Thymus (tissue), 2 donors: Measurements from ENCODE around the gene TLCD3B. TPM values are rescaled to one million over a fixed set of nuclear protein-coding genes. Genes with fewer than 3 reads are reported as not detected.

Experiments
- polyA plus RNA-seq: library from polyadenylated mRNA; stranded (reverse); fragments of 200-250 nt; gene quantifications from one replicate; pipeline ENCODE4 v1.2.3, GENCODE V29; 2013
- total RNA-seq: library from RNA; stranded (reverse); fragments of 120-200 nt; gene quantifications from one replicate; pipeline ENCODE4 v1.2.4, GENCODE V29; 2013
- donor health status: healthy.

The TLCD3B gene
- total and polyA plus RNA-seq, 2 donors: 0.24 to 0.68 TPM

Other genes starting within 250 kb of the TLCD3B start
- 105 TPM for gene KIF22, start 240.5 kb downstream of the TLCD3B start, total RNA-seq
- 82.5 TPM for gene KIF22, start 240.5 kb downstream of the TLCD3B start, polyA plus RNA-seq
- gene MAZ, start 224.7 kb downstream of the TLCD3B start, total RNA-seq: 192 TPM
- gene MAZ, start 224.7 kb downstream of the TLCD3B start, polyA plus RNA-seq: 178 TPM
- 0.85 TPM for gene PRRT2, start 219.1 kb downstream of the TLCD3B start, total RNA-seq
- gene PRRT2, start 219.1 kb downstream of the TLCD3B start, polyA plus RNA-seq: 1.0 TPM
- 44.4 TPM for gene PAGR1, start 215.1 kb downstream of the TLCD3B start, total RNA-seq
- 36.0 TPM for gene PAGR1, start 215.1 kb downstream of the TLCD3B start, polyA plus RNA-seq
- 49.0 TPM for gene MVP, start 210.8 kb downstream of the TLCD3B start, total RNA-seq
- gene MVP, start 210.8 kb downstream of the TLCD3B start, polyA plus RNA-seq: 165 TPM
- 44.1 TPM for gene CDIPT, start 168.0 kb downstream of the TLCD3B start, total RNA-seq
- gene CDIPT, start 168.0 kb downstream of the TLCD3B start, polyA plus RNA-seq: 73.3 TPM
- 0.66 TPM for gene SEZ6L2, start 131.7 kb downstream of the TLCD3B start, total RNA-seq
- gene SEZ6L2, start 131.7 kb downstream of the TLCD3B start, polyA plus RNA-seq: 0.98 TPM
- gene ASPHD1, start 130.8 kb downstream of the TLCD3B start, total RNA-seq: 0.09 TPM
- 0.46 TPM for gene ASPHD1, start 130.8 kb downstream of the TLCD3B start, polyA plus RNA-seq
- 4.4 TPM for gene KCTD13, start 105.0 kb downstream of the TLCD3B start, total RNA-seq
- 16.9 TPM for gene KCTD13, start 105.0 kb downstream of the TLCD3B start, polyA plus RNA-seq
- gene TMEM219, start 69.2 kb downstream of the TLCD3B start, total RNA-seq: 61.4 TPM
- 155 TPM for gene TMEM219, start 69.2 kb downstream of the TLCD3B start, polyA plus RNA-seq
- gene TAOK2, start 57.4 kb downstream of the TLCD3B start, total RNA-seq: 18.5 TPM
- gene TAOK2, start 57.4 kb downstream of the TLCD3B start, polyA plus RNA-seq: 28.7 TPM
- 19.9 TPM for gene HIRIP3, start 35.7 kb downstream of the TLCD3B start, total RNA-seq
- gene HIRIP3, start 35.7 kb downstream of the TLCD3B start, polyA plus RNA-seq: 14.8 TPM
- gene INO80E, start 35.0 kb downstream of the TLCD3B start, total RNA-seq: 48.1 TPM
- gene INO80E, start 35.0 kb downstream of the TLCD3B start, polyA plus RNA-seq: 84.5 TPM
- gene DOC2A, start 20.2 kb downstream of the TLCD3B start, total RNA-seq: 0.24 TPM
- 1.3 TPM for gene DOC2A, start 20.2 kb downstream of the TLCD3B start, polyA plus RNA-seq
- not detected for gene C16orf92, start 8.1 kb downstream of the TLCD3B start, total RNA-seq
- not detected for gene C16orf92, start 8.1 kb downstream of the TLCD3B start, polyA plus RNA-seq
- gene ALDOA, start 34.5 kb upstream of the TLCD3B start, total RNA-seq: 523 TPM
- 451 TPM for gene ALDOA, start 34.5 kb upstream of the TLCD3B start, polyA plus RNA-seq
- gene PPP4C, start 44.7 kb upstream of the TLCD3B start, total RNA-seq: 87.3 TPM
- gene PPP4C, start 44.7 kb upstream of the TLCD3B start, polyA plus RNA-seq: 106 TPM
- 0.52 TPM for gene TBX6, start 60.7 kb upstream of the TLCD3B start, total RNA-seq
- gene TBX6, start 60.7 kb upstream of the TLCD3B start, polyA plus RNA-seq: 2.6 TPM
- gene YPEL3, start 64.9 kb upstream of the TLCD3B start, total RNA-seq: 32.6 TPM
- gene YPEL3, start 64.9 kb upstream of the TLCD3B start, polyA plus RNA-seq: 231 TPM
- gene GDPD3, start 82.3 kb upstream of the TLCD3B start, total RNA-seq: 1.3 TPM
- gene GDPD3, start 82.3 kb upstream of the TLCD3B start, polyA plus RNA-seq: 24.2 TPM
- gene MAPK3, start 91.9 kb upstream of the TLCD3B start, total RNA-seq: 14.9 TPM
- 43.9 TPM for gene MAPK3, start 91.9 kb upstream of the TLCD3B start, polyA plus RNA-seq
- 312 TPM for gene CORO1A, start 152.3 kb upstream of the TLCD3B start, total RNA-seq
- gene CORO1A, start 152.3 kb upstream of the TLCD3B start, polyA plus RNA-seq: 554 TPM
- gene BOLA2B, start 162.4 kb upstream of the TLCD3B start, total RNA-seq: 161 TPM
- 131 TPM for gene BOLA2B, start 162.4 kb upstream of the TLCD3B start, polyA plus RNA-seq
- 32.6 TPM for gene SLX1A, start 162.6 kb upstream of the TLCD3B start, total RNA-seq
- 48.8 TPM for gene SLX1A, start 162.6 kb upstream of the TLCD3B start, polyA plus RNA-seq
- 10.6 TPM for gene SULT1A3, start 168.0 kb upstream of the TLCD3B start, total RNA-seq
- 122 TPM for gene SULT1A3, start 168.0 kb upstream of the TLCD3B start, polyA plus RNA-seq
- gene NPIPB13, start 217.2 kb upstream of the TLCD3B start, total RNA-seq: 0.66 TPM
- 10.1 TPM for gene NPIPB13, start 217.2 kb upstream of the TLCD3B start, polyA plus RNA-seq